NCI-H2029 (cell line): ENCODE results near the gene CHTOP.
A peak's percentile ranks its signal among the peaks of the same experiment; 100 is the strongest.
"Not testable (repeated sequence)": the region's sequence is repeated elsewhere in the genome, so short reads cannot be mapped to it uniquely, and the experiment has no call there.

ENCODE experiments used
- DNase-seq: peaks from one replicate; lab custom pipeline; 2025; lab: John Stamatoyannopoulos, UW

CHTOP gene

DNA sequence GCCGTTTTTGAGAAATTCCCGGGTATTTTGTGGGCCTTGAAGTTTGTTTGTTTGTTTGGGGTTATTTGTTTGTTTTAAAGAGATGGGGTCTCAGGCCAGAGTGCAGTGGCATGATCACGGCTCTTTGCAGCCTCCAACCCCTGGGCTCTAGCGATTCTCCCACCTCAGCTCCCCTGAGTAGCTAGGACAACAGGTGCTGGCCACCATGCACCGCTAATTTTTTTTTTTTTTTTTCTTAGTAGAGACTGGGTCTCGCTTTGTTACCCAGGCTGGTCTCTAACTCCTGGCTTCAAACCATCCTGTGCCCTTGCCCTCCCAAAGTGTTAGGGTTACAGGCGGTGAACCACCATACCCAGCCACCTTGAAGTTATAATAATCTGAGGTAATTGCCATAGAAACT is 2.0 kb downstream of the CHTOP start:
- no peak for DNase-seq

DNA sequence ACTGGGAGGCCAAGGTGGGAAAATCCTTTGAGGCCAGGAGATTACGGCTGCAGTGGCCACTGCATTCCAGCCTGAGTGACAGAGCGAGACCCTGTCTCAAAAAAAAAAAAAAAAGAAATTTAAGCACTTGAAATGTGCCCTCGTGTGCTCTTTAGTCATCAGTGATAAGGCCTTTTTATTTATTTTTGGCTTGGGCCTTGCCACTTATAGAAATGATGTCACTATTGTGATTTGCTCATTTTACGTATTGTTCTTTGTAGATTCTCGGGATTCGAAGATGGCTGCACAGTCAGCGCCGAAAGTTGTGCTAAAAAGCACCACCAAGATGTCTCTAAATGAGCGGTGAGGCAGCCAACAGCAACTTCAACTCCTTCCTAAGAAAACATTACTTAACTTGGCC is 2.4 kb downstream of the CHTOP start:
- DNase-seq, result no peak

DNA sequence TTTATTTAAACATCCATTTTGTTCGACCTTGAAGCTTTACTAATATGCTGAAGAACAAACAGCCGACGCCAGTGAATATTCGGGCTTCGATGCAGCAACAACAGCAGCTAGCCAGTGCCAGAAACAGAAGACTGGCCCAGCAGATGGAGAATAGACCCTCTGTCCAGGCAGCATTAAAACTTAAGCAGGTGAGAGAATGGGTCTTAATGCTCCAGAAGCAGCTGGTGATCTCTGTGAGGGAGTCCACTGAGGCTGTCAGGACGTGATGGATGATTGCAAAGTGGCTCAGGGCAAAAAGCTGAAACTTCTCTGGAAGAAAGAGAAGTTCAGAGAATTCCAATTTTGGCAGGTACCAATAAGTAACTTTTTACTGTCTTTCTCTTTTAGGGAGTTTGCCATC is 4.4 kb downstream of the CHTOP start:
- no peak for DNase-seq

DNA sequence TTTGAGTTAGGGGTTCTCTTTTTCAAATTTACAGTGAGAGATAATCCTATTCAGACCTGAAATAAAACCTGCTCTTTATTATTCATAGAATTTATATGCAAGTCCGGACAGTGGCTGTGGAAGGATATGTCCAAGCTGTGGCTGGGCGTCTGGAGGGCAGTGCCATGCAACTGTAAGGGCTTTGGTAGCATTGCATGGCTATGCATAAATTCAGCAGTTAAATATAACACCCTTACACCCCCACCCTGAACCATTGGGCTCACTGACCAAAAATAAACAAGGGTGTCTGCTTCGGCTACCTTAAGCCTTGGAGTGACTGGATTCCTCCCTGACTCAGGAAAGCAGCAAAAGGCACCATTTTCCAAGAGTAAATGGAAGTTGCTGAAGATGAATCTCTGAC is 5.4 kb downstream of the CHTOP start:
- no peak for DNase-seq

DNA sequence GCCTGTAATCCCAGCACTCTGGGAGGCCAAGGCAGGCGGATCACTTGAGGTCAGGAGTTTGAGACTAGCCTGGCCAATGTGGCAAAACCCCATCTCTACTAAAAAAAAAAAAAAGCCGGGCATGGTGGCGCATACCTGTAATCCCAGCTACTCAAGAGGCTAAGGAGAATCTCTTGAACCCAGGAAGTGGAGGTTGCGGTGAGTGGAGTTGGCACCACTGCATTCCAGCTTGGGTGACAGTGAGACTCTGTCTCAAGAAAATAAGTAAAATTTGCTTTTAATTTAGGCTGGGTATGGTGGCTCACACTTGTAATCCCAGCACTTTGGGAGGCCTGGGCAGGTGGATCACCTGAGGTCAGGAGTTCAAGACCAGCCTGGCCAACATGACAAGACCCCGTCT is 6.3 kb downstream of the CHTOP start:
- DNase-seq, result not testable (repeated sequence)

DNA sequence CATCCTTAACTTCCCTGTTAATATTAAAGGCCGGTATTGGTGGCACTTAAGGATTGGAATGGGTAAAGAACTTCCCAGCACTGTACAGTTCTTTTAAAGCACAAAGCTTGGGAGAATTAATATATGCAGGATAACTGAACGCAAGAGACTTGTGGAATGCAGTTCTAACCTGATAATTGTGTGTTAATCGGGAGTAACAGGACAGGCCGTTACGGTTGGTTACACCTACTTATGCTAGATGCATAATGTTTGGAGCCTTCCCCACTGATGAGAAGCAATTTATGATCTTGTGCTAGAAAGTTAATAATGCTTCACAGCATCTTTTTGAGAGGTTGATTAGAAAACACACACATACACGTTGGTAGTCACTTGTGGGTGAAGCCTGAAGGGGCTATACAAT is 7.0 kb downstream of the CHTOP start:
- DNase-seq, result no peak

DNA sequence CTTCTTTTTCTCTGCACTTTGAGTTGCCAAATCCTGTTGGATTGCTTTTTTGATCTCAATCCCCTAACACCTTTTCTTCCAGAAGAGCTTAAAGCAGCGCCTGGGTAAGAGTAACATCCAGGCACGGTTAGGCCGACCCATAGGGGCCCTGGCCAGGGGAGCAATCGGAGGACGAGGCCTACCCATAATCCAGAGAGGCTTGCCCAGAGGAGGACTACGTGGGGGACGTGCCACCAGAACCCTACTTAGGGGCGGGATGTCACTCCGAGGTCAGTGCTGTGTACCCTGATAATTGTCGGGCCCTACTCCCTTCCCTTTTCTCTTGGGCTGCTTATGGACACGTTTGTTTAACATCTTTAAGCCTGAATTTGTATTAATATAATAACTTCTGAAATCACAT is 8.3 kb downstream of the CHTOP start:
- no peak for DNase-seq

DNA sequence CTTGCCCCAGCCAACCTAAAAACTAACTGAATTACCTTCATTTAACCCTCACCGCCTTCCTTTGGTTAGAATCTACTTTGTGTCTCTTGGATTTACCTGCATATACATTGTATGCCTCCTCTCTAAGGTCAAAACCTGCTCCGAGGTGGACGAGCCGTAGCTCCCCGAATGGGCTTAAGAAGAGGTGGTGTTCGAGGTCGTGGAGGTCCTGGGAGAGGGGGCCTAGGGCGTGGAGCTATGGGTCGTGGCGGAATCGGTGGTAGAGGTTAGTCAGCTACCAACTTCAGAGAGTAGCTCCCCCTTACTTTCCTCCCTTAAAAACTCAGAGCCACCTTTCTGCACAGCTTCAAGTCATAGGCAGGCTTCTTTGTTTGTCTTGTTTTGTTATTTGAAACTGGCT is 9.2 kb downstream of the CHTOP start:
- no peak for DNase-seq

DNA sequence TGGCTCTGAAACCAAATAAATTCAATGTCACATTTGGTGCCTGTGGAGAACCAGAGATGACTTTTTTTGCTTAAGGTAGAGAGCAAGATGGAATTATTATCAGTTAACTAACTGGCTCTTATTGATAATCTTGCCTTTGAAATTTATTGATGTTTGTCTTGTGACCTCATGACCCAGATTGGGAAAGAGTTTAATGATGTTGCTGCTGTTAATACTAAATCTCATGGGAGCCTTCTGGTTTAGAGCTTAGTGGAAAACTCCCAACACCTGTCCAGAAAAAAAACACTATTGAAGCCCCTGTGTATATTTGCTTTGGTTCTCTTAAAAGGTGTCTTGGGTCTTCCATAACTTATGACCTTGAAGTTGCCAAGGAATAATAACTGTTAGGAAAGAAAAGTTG is 9.9 kb downstream of the CHTOP start:
- DNase-seq, result no peak

DNA sequence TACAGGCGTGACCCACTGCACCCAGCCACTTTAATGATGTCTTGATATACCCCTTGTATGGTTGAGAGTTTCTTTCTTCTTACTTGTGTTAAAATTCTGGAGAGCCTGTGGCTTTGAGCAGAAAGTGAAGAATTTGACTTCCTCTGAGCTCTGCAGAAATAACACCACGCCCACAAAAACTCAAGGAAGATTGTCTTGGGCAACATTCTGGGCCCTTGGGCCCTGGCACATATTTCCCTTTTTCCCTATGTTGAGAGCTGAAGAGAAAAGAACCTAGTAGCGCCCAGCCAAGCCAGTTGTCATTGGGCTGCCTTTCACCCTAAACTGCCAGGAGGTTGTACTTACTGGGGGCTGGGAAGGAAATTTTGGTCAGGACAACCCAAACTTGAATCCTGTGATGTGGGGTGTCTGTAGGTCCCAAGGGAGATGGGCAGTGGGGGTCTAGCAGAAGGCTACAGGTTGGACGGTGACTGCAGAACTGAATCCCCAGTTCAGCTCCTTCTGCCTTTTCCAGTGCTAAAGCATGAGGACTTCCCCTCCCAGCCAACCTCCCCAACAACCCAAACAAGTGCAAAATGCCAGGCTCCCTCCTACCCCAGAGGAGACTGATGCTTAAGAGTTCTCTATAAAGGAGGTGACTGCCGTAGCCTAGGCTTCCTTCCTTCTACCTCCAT is 12.9 kb downstream of the CHTOP start:
- no peak for DNase-seq

DNA sequence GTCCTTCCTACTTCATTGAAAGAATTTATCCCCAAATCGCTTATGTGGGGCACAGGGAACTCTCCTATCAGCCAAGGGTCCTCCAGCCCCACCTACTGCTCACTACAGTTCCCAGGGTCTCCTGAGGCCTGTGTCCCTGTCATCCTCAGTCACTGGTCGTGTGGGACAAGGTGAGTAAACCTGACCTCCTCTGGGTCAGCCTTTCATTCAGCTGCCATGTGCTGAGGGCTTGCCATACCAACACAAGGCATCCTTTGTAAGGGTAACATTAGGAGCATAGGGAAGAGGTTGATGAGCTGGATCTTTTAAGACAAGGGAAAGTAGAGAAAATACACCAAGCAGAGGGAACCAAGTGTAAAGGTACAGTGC is 13.5 kb downstream of the CHTOP start:
- no peak for DNase-seq

DNA sequence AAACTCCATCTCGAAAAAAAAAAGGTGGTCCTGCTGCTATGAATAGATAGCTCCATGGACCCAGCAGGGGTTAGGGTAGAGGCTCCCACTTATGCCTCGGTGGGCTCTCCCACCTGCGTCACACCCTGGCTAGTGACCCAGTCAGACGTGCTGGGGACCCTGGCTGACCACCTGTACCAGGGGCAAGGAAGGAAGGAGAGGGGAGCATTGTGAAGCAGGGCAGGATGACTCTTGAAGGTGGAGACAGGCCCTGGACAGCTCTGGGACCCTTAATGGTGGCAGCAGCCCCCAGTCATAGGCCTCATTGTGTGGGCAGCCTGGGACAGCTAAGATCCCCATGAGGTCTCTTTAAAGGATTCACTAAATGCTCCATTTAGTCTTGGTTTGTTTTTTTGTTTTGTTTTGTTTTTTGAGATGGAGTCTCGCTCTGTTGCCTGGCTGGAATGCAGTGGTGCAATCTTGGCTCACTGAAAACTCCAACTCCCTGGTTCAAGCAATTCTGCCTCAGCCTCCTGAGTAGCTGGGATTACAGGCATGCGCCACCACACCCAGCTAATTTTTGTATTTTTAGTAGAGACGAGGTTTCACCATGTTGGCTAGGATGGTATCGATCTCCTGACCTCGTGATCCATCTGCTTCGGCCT is 14.3 kb downstream of the CHTOP start:
- no peak for DNase-seq

DNA sequence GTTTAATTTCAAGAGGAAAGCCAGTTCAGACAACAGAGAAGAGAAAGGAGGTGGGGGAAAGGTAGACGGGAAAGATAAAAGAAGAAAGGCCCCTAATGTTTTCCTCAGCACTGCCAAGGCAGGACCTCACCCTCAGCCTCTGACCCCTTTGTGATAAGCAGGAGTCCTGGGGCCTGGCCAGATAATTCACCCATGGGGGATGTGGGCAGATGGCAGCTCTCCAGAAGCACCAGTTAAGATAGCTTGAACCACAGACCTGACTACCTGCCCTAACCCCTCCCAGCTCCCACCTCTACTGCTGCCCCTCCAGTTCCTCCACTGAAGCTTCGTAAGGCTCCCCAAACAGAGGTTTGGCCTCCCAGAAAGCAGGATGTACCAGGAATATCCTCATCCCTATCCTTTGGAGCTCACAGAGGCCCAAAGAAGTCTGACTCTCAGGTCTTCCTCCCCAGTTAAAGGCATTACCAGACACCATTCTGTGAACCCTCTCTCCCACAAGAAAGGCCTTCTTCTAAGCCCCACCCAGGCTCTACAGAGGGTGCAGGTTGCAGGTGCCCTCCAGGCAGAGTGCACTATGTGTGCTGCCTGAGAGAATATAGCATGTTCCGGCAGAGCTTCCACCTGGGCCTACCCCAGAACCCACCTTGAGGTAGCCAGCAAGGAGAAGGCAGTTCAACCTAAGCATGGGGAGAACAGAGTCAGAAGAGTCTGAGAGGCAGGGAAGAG is 15.4 kb downstream of the CHTOP start:
- DNase-seq, result peak; percentile 66

DNA sequence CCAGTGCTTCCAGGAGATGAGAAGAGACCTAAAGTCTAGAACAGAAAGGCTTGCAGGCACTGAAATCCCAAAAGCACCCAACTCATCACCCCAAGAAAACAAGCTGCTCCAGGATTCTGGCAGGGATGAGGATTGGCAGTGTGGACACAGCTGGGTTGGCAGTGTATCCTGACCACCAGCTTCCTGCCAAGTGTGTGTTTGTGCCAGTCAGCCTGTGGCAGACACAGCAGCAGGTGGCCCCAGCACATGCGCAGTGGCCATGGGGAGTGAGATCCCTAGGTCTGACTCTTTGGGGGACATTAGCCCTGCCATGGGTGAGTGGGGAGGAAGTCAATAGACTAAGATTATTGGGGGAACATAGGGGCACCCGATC is 16.0 kb downstream of the CHTOP start:
- DNase-seq, result peak; percentile 94

DNA sequence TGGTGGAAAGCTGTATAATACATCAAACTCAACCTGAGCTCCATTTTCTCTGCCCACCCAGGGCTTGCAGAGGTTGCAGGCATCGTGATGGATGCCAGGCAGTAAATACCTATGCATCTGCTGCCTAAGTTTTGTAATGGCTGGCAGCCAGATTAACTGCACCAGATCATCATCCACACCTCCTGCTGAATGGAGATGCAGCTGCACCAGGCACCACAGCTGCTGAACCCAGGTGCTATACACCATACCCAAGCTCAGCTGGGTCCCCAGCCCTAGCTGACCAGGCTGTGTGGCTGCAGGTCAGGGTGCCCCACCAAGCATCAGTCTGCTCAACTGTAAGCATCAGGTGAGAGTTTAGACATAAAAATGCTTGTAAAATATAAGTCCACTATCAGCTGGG is 17.9 kb downstream of the CHTOP start:
- no peak for DNase-seq

DNA sequence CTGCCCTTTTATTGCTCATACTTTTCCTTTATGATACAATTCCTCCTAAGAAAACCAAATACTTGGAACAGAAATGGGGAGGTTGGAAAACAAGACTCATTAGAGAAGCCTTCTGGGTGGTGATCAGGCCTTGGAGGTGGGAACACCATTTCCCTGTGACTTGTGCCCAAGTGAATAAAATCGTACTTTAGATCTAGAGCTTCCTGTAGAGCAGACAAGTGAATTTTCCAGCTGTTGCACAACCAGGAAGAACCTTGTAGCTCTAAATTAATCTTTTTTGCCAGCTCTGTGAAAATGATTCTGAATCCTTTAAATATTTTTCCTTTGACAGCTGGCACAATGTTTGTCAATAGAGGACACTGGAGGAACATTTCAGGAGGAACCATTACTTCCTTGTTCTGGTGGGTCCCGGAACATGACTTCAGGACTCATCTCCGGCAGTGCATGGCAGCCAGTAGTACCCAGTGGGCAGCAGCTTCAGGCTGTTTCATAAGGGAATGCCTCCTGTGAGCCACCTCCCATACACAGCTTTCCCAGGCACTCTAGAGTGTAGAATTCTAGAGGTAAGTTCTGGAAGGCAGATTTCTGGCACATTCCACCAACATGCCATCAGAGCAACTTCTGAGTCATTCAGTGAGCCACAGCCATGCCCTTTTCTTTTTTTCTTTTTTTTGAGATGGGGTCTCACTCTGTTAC is 19.1 kb downstream of the CHTOP start:
- DNase-seq, result peak; percentile 18

DNA sequence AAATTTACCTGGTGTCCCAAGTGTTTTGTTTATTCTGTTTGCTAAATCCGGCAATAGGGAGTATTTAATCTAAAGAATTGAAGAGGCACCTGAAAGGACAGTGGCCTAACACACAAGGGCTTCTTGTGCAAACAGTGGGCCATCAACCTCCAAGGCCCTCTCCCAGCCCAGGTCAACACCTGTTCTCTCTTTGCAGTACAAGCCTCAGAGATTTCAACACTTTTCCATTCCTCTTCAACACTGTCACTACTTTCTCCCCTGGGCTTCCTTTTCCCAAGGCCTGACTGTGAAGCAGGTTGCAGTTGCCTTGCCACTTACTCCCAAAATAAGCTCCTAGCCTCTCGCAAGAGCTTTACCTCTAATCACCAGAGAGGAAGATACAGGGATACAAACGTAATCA is 21.5 kb downstream of the CHTOP start:
- DNase-seq, result peak; percentile 36

DNA sequence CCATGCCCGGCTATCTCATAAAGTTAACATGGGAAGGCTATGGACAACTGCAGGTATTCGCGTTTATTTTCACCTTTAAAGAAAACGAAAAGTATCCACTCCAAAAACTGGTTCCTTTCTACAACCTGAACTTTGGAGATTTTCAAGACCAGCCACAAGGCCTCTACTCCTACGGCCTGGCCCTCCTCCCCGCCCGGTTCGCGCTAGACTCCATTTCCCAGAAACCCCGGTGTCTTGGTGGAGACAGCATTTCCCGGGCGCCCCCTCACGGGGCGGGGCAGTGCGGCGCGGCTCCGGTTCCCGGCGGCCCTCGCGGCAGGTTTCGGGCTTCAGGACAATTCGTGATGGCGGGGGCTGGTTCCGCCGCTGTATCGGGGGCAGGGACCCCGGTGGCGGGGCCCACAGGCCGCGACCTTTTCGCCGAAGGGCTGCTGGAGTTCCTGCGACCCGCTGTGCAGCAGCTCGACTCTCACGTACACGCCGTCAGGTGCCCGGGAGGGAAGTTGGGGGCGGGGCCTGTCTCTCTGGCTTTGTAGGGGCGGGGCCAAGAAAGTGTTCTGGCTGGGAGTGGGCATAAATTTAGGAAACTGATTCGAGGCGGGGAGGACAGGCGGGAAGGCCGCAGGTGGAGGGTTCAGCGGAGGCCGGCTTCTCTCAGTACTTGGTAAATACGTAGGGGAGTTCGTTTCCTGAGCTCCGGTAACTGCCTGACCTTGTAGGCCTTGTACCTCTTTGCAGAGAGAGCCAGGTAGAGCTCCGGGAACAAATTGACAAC is 24.7 kb downstream of the CHTOP start, which contains the start of gene SNAPIN:
Gene SNAPIN, plus strand, starts transcription at position 304 of the 775 bp plus-strand sequence. Its CDS starts 41 bp downstream, at position 345.
- DNase-seq, result peak; percentile 67

DNA sequence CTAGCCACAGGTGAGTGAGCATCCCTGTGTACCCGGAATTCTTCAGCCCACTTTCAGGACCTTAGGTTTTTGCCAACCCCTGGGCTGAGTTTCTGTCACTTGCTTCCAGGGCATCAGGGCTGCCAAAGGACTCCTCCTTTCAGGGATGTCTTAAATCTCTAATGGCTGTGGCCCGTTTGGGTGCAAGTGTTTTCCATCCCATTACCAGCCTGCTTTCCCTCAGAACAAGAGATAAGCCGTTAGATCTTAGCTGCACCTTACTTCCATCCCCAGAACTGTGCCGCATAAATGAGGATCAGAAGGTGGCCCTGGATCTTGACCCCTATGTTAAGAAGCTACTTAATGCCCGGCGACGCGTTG is 25.3 kb downstream of the CHTOP start:
- no peak for DNase-seq

DNA sequence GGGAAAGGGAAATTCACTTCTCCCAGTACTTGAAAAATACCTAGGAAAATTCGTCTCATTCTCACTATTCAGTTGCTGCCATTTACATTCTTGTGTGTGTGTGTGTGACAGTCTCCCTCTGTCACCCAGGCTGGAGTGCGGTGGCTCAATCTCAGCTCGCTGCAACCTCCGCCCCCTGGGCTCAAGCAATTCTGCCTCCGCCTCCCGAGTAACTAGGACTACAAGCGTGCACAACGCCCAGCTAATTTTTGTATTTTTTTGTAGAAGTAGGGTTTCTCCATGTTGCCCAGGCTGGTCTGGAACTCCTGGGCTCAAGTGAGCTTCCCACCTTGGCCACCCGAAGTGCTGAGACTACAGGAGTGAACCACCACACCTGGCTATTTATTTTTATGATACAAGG is 25.8 kb downstream of the CHTOP start:
- DNase-seq, result no peak

DNA sequence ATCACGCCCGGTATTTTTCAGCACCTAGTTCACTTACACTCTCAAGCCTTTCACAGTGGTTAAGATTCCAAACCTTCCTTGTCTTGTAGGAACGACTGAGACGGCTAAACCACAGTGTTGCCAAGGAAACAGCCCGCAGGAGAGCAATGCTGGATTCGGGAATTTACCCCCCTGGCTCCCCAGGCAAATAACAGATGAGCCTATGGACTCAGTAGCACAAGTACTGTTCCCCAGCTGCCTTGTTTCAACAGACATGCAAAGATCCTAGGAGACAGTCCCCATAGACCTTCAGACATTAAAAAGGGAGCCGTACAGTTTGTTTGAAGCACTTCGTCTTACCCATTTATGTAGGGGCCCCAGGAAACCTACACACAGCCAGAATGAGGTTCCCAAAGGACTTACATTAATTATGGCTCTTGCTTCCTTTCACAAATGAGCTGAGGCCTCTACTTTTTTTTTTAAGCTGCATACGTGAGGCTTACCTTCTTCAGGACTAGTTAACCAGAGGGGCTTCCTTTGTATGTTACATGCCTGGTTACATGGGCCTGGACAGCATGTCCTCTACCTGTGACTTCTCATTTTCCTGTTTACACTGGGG is 27.3 kb downstream of the CHTOP start:
- DNase-seq, result no peak

DNA sequence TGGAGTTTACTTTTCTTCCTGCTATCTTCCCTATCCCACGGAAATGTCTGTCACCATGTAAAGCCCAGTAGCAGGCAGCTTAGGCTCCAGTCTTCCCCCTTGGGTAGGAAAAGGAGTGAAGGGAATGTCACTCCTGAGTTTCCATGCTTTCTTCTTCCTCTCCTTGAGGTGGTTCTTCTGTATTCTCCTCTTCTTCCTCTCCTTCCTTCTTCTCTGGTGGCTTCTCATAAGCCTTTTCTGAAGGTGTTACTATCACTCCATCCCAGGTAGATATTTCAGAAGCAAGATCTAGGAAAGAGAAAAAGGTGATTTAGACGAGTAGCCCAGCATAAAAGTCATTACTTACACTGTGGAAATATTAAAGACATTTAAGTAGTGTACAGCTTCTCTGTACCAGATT is 28.4 kb downstream of the CHTOP start:
- no peak for DNase-seq
